Panc1 (cell line): ENCODE data around the gene CPT1C. TPM values are rescaled to one million over a fixed set of nuclear protein-coding genes. Genes with fewer than 3 reads are reported as not detected.

ENCODE experiments used
- ATAC-seq: fragments of 200-7000 bp; cut with Tn5 transposase; 2 replicates; pipeline ENCODE4 v1.9.1; 2020; ENCODE audit warnings: mild to moderate bottlenecking, moderate library complexity
- BruUV-seq: library from RNA; stranded (reverse); fragments of 400-500 nt; replicated peaks from 2 replicates; lab custom pipeline; 2021; lab: Mats Ljungman, UMichigan
- CTCF ChIA-PET: fragments of 300-600 bp; sonication (Branson Sonifier 250); formaldehyde crosslinking; loops from one replicate; lab custom pipeline; 2022; ENCODE audit warnings: antibody characterized with exemption; lab: Charles Lee
- POLR2A ChIA-PET: fragments of 300-600 bp; sonication (Branson Sonifier 250); formaldehyde crosslinking; loops from one replicate; lab custom pipeline; 2022; ENCODE audit warnings: antibody characterized with exemption; lab: Charles Lee
- DNase-seq: peaks from one replicate; pipeline ENCODE4 v3.0.0-alpha.2; 2010; ENCODE audit warnings: low read depth, low spot score
- H3K27ac ChIP-seq: 2 replicates; pipeline ENCODE4 v1.5.1; 2011; ENCODE audit warnings: mild to moderate bottlenecking, low read length, inconsistent platforms
- H3K27me3 ChIP-seq: fragments of 200-500 bp; sonication (Bioruptor generic); 2 replicates; pipeline ENCODE4 v1.6.0; 2014; ENCODE audit warnings: low read length, inconsistent platforms; ENCODE audit not compliant: control insufficient read depth, insufficient read depth
- H3K36me3 ChIP-seq: fragments of 200-500 bp; sonication (Bioruptor generic); 2 replicates; pipeline ENCODE4 v1.5.1; 2014; ENCODE audit warnings: inconsistent platforms, mild to moderate bottlenecking, low read length, moderate library complexity; ENCODE audit not compliant: control insufficient read depth, insufficient read depth
- H3K4me1 ChIP-seq: 2 replicates; pipeline ENCODE4 v1.5.1; 2011; ENCODE audit warnings: inconsistent platforms, mild to moderate bottlenecking, low read length, moderate library complexity; ENCODE audit not compliant: control insufficient read depth, insufficient read depth
- H3K4me3 ChIP-seq, 2 experiments: 2 replicates each; pipeline ENCODE4 v1.5.1; 2011 to 2012; ENCODE audit warnings: low read depth in 2 of 2, low read length in 2 of 2, mild to moderate bottlenecking in 2 of 2, inconsistent platforms in 1 of 2, moderate library complexity in 1 of 2
- H3K9me3 ChIP-seq: fragments of 200-500 bp; sonication (Bioruptor generic); 2 replicates; pipeline ENCODE4 v1.5.1; 2014; ENCODE audit warnings: low read depth, mild to moderate bottlenecking, inconsistent platforms, low read length, moderate library complexity; ENCODE audit not compliant: control insufficient read depth, insufficient read depth
- POLR2AphosphoS5 ChIP-seq: IDR thresholded peaks from 2 replicates; pipeline ENCODE4 v1.6.1; 2012; ENCODE audit warnings: mild to moderate bottlenecking, low read depth, low read length, moderate library complexity
- SIN3A ChIP-seq: IDR thresholded peaks from 2 replicates; pipeline ENCODE4 v1.6.1; 2012; ENCODE audit warnings: low read depth, mild to moderate bottlenecking, low read length, moderate library complexity, borderline replicate concordance; ENCODE audit not compliant: insufficient read depth
- TCF7L2 ChIP-seq: IDR thresholded peaks from 2 replicates; pipeline ENCODE4 v1.6.1; 2011; ENCODE audit warnings: mild to moderate bottlenecking, low read depth, low read length, inconsistent platforms
- in situ Hi-C: cut with HindIII; loops from 2 replicates; pipeline ENCODE4 v1.10.0; 2016; ENCODE audit warnings: low sequenced_read_pairs, low pct_unique_long_range_greater_than_20kb
- intact Hi-C: fragments of 100-400 bp; cut with micrococcal nuclease; formaldehyde crosslinking; loops from one replicate; pipeline ENCODE4 v1.10.0; 2022; ENCODE audit not compliant: unreplicated experiment
- total RNA-seq: library from RNA; stranded (reverse); gene quantifications from one replicate; pipeline ENCODE4 v1.2.1, GENCODE V29; 2021; ENCODE audit not compliant: unreplicated experiment
- TF ChIP-seq, protein P1 (sequence below), 2 experiments: IDR thresholded peaks; 2 replicates each; pipeline ENCODE4 v1.6.1; 2011 to 2012; ENCODE audit warnings: low read depth in 2 of 2, control low read depth in 1 of 2, low read length in 1 of 2, mild to moderate bottlenecking in 1 of 2, moderate library complexity in 1 of 2; ENCODE audit not compliant: insufficient read depth in 1 of 2
- TF ChIP-seq, protein P2 (sequence below): fragments of 450-650 bp; IDR thresholded peaks from 2 replicates; pipeline ENCODE4 v1.5.1; 2017; ENCODE audit warnings: mild to moderate bottlenecking

The CPT1C gene
- total RNA-seq, 1 experiment from 2014 or later: 0.23 TPM

DNA sequence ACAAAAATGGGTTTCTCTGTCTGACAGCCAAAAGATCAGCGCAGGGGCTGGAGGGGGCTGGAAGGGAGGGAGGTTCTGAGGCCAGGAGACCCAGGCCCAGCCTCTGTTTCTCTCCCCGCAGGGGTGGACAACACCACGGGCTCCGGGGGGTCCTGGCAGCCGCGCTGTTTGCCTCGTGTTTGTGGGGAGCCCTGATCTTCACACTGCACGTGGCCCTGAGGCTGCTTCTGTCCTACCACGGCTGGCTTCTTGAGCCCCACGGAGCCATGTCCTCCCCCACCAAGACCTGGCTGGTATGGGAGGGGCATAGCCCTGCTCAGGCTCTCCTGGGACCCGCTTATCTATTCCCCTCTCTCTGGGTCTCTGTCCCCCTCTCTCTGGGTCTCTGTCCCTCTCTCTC lies 9.6 kb downstream of the CPT1C start:
- in situ Hi-C loops: no loop called here
- BruUV-seq: no TSS peak
- ChIA-PET CTCF (no interaction called here), POLR2A (no interaction called here)
- Histone ChIP-seq H3K27me3 (no peaks in the 10 kb centered on the region), H3K27ac (no peak overlapping the region), H3K4me1 (no peaks in the 10 kb centered on the region), H3K9me3 (no peaks in the 10 kb centered on the region), H3K4me3 (no peak overlapping the region; a peak in 1 of 4 replicates), H3K36me3 (no peaks in the 10 kb centered on the region)
- peak; percentile 76 for ATAC-seq
- no peak for DNase-seq
- no peak for TF ChIP-seq TCF7L2
- TF ChIP-seq POLR2AphosphoS5: no peak
- TF ChIP-seq SIN3A: no peak
- TF ChIP-seq, protein P1, sequence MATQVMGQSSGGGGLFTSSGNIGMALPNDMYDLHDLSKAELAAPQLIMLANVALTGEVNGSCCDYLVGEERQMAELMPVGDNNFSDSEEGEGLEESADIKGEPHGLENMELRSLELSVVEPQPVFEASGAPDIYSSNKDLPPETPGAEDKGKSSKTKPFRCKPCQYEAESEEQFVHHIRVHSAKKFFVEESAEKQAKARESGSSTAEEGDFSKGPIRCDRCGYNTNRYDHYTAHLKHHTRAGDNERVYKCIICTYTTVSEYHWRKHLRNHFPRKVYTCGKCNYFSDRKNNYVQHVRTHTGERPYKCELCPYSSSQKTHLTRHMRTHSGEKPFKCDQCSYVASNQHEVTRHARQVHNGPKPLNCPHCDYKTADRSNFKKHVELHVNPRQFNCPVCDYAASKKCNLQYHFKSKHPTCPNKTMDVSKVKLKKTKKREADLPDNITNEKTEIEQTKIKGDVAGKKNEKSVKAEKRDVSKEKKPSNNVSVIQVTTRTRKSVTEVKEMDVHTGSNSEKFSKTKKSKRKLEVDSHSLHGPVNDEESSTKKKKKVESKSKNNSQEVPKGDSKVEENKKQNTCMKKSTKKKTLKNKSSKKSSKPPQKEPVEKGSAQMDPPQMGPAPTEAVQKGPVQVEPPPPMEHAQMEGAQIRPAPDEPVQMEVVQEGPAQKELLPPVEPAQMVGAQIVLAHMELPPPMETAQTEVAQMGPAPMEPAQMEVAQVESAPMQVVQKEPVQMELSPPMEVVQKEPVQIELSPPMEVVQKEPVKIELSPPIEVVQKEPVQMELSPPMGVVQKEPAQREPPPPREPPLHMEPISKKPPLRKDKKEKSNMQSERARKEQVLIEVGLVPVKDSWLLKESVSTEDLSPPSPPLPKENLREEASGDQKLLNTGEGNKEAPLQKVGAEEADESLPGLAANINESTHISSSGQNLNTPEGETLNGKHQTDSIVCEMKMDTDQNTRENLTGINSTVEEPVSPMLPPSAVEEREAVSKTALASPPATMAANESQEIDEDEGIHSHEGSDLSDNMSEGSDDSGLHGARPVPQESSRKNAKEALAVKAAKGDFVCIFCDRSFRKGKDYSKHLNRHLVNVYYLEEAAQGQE (IDR thresholded peaks at IDR 0.05; ENCODE audit: insufficient read depth in 1 of 2, low read depth in 2 of 2, low read length in 1 of 2): no peak
- TF ChIP-seq, protein P2, sequence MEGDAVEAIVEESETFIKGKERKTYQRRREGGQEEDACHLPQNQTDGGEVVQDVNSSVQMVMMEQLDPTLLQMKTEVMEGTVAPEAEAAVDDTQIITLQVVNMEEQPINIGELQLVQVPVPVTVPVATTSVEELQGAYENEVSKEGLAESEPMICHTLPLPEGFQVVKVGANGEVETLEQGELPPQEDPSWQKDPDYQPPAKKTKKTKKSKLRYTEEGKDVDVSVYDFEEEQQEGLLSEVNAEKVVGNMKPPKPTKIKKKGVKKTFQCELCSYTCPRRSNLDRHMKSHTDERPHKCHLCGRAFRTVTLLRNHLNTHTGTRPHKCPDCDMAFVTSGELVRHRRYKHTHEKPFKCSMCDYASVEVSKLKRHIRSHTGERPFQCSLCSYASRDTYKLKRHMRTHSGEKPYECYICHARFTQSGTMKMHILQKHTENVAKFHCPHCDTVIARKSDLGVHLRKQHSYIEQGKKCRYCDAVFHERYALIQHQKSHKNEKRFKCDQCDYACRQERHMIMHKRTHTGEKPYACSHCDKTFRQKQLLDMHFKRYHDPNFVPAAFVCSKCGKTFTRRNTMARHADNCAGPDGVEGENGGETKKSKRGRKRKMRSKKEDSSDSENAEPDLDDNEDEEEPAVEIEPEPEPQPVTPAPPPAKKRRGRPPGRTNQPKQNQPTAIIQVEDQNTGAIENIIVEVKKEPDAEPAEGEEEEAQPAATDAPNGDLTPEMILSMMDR: no peak
- intact Hi-C loops: no loop called here

DNA sequence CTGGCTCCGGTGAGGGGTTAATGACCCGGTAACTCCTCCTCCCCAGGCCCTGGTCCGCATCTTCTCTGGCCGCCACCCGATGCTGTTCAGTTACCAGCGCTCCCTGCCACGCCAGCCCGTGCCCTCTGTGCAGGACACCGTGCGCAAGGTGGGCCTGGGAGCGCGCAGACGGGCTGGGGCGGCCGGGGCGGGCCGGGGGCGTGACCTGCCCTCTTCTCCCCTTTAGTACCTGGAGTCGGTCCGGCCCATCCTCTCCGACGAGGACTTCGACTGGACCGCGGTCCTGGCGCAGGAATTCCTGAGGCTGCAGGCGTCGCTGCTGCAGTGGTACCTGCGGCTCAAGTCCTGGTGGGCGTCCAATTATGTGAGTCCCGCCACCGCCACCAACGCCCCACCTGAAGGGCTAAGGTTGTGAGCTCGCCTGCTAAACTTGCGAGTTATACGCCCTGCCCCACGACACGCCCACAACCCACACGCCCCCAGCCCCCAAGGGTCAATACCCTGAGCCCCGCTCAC lies 10.4 kb downstream of the CPT1C start:
- ChIA-PET POLR2A (no interaction called here), CTCF (no interaction called here)
- TF ChIP-seq, protein P2: no peak
- TF ChIP-seq TCF7L2 (no peak), POLR2AphosphoS5 (no peak), SIN3A (no peak)
- TF ChIP-seq, protein P1 (IDR thresholded peaks at IDR 0.05; ENCODE audit: insufficient read depth in 1 of 2, low read depth in 2 of 2, low read length in 1 of 2): no peak
- ATAC-seq (peak; percentile 74; the same call in 1 of the 2 replicates), DNase-seq (no peak)
- Histone ChIP-seq H3K27ac (no peak overlapping the region), H3K4me3 (no peak overlapping the region), H3K36me3 (no peaks in the 10 kb centered on the region), H3K4me1 (no peaks in the 10 kb centered on the region), H3K27me3 (no peaks in the 10 kb centered on the region), H3K9me3 (no peaks in the 10 kb centered on the region)
- intact Hi-C loops (no loop called here), in situ Hi-C loops (no loop called here)
- no TSS peak for BruUV-seq
